A549 treated with AZD9567 at 1 μM for 4 hours (cell line): ENCODE data around the gene MFSD2A. TPM values are rescaled to one million over a fixed set of nuclear protein-coding genes. Genes with fewer than 3 reads are reported as not detected.

ENCODE experiments used
- total RNA-seq: library from RNA; stranded (reverse); fragments of 200-300 nt; extraction: Qiagen RNA extraction; gene quantifications from 5 replicates; pipeline ENCODE4 v1.2.3, GENCODE V29; 2022; ENCODE audit not compliant: insufficient read depth

MFSD2A gene
- 5.4 to 6.5 TPM (median 6.1 TPM) in 5 replicates for total RNA-seq

GRCh38 chr1:39954870-39955546 lies at the start of gene MFSD2A:
Gene MFSD2A (plus strand): TSS chr1:39955145. CDS start chr1:39955293, 148 bp downstream.

Other genes with a start within 250 kb of the MFSD2A start
- gene PPIE, start 216.3 kb upstream of the MFSD2A start, total RNA-seq: 39.6 to 44.0 TPM (median 41.2 TPM) in 5 replicates
- gene OXCT2, start 183.8 kb upstream of the MFSD2A start, total RNA-seq: 0.57 to 0.82 TPM (median 0.66 TPM) in 4 of 5 replicates, not detected in the other
- 4.2 to 5.5 TPM (median 5.1 TPM) in 5 replicates for gene BMP8B, start 166.3 kb upstream of the MFSD2A start, total RNA-seq
- 15.0 to 24.7 TPM (median 16.4 TPM) in 5 replicates for gene TRIT1, start 71.6 kb upstream of the MFSD2A start, total RNA-seq
- gene MYCL, start 53.2 kb upstream of the MFSD2A start, total RNA-seq: 0.95 to 1.7 TPM (median 1.2 TPM) in 5 replicates
- gene CAP1, start 85.6 kb downstream of the MFSD2A start, total RNA-seq: 213 to 354 TPM (median 232 TPM) in 5 replicates
- 61.1 to 70.6 TPM (median 62.6 TPM) in 5 replicates for gene PPT1, start 142.1 kb downstream of the MFSD2A start, total RNA-seq
- 5.5 to 9.8 TPM (median 5.9 TPM) in 5 replicates for gene RLF, start 206.2 kb downstream of the MFSD2A start, total RNA-seq